Erythroblast (primary cell): ENCODE data around the gene WDFY4.

Source experiments
- DNase-seq, 2 experiments: peaks; one replicate each; lab custom pipeline; 2025; lab: John Stamatoyannopoulos, UW
- GATA1 ChIP-seq: IDR thresholded peaks from 2 replicates; pipeline ENCODE4 v1.6.1; 2011; ENCODE audit warnings: low read depth, mild to moderate bottlenecking, control low read depth, low read length, moderate library complexity
- POLR2A ChIP-seq: IDR thresholded peaks from 2 replicates; pipeline ENCODE4 v1.6.1; 2011; ENCODE audit warnings: mild to moderate bottlenecking, low read length

Gene WDFY4

GRCh38 chr10:48872234-48872633 lies 187.6 kb downstream of the WDFY4 start:
- TF ChIP-seq POLR2A: no peak
- no peak for TF ChIP-seq GATA1
- DNase-seq: no peak

GRCh38 chr10:48878091-48878490 lies 193.4 kb downstream of the WDFY4 start:
- TF ChIP-seq GATA1 (no peak), POLR2A (no peak)
- no peak for DNase-seq

- no peak for DNase-seq
- TF ChIP-seq GATA1: no peak
- no peak for TF ChIP-seq POLR2A
Observed at GRCh38 chr10:48879451-48879850, 194.8 kb downstream of the WDFY4 start.

- no peak for DNase-seq
Observed at GRCh38 chr10:48880016-48880705, 195.5 kb downstream of the WDFY4 start.

GRCh38 chr10:48881937-48882336 lies 197.3 kb downstream of the WDFY4 start:
- no peak for TF ChIP-seq POLR2A
- TF ChIP-seq GATA1: no peak
- no peak for DNase-seq

More at GRCh38 chr10:48880016-48880705, 195.5 kb downstream of the WDFY4 start:
- TF ChIP-seq GATA1: no peak
- TF ChIP-seq POLR2A: no peak

- TF ChIP-seq POLR2A (no peak), GATA1 (no peak)
- DNase-seq: no peak
Observed at GRCh38 chr10:48882881-48883280, 198.2 kb downstream of the WDFY4 start.

GRCh38 chr10:48883701-48884100 lies 199.0 kb downstream of the WDFY4 start:
- no peak for TF ChIP-seq GATA1
- TF ChIP-seq POLR2A: no peak
- DNase-seq: no peak

- DNase-seq: no peak
- TF ChIP-seq GATA1 (no peak), POLR2A (no peak)
Observed at GRCh38 chr10:48884179-48885045, 199.7 kb downstream of the WDFY4 start.

GRCh38 chr10:48885376-48885775 lies 200.7 kb downstream of the WDFY4 start:
- DNase-seq: peak; percentile 5 to 11
- TF ChIP-seq POLR2A: no peak

GRCh38 chr10:48887982-48888381 lies 203.3 kb downstream of the WDFY4 start:
- TF ChIP-seq POLR2A (no peak), GATA1 (no peak)
- DNase-seq: no peak

GRCh38 chr10:48890888-48891850 lies 206.5 kb downstream of the WDFY4 start:
- no peak for TF ChIP-seq GATA1
- no peak for TF ChIP-seq POLR2A
- no peak for DNase-seq

- no peak for TF ChIP-seq GATA1
- TF ChIP-seq POLR2A: no peak
- DNase-seq: no peak
Observed at GRCh38 chr10:48894911-48895802, 210.5 kb downstream of the WDFY4 start.
